WTC11 (cell line): Measurements from ENCODE around the gene CD84. TPM values are rescaled to one million over a fixed set of nuclear protein-coding genes. Genes with fewer than 3 reads are reported as not detected.

ENCODE experiments used
- ATAC-seq: fragments of 200-7000 bp; cut with Tn5 transposase; 2 replicates; pipeline ENCODE4 v1.10.0; 2021; ENCODE audit warnings: mild to moderate bottlenecking, moderate library complexity
- CTCF ChIA-PET: fragments of 300-600 bp; sonication (Branson Sonifier 250); formaldehyde crosslinking; loops from one replicate; lab custom pipeline; 2021; ENCODE audit warnings: antibody characterized with exemption; lab: Charles Lee
- POLR2A ChIA-PET: fragments of 350-600 bp; sonication (Branson Sonifier 250); formaldehyde crosslinking; loops from one replicate; lab custom pipeline; 2021; ENCODE audit warnings: antibody characterized with exemption; lab: Charles Lee
- DNase-seq: peaks from one replicate; pipeline ENCODE4 v3.0.0; 2021; ENCODE audit warnings: low spot score
- H3K27ac Mint-ChIP-seq: 2 replicates; pipeline ENCODE4 v1.8.0; 2021; ENCODE audit warnings: mixed read lengths
- H3K27me3 Mint-ChIP-seq: 2 replicates; pipeline ENCODE4 v1.8.0; 2021; ENCODE audit warnings: low read depth, mild to moderate bottlenecking, moderate library complexity, mixed read lengths
- H3K36me3 Mint-ChIP-seq: 2 replicates; pipeline ENCODE4 v1.8.0; 2021; ENCODE audit warnings: mixed read lengths
- H3K4me1 Mint-ChIP-seq: 2 replicates; pipeline ENCODE4 v1.8.0; 2022; ENCODE audit warnings: mixed read lengths
- H3K4me3 Mint-ChIP-seq: 2 replicates; pipeline ENCODE4 v1.8.0; 2021; ENCODE audit warnings: mild to moderate bottlenecking, moderate library complexity, mixed read lengths
- H3K9me3 Mint-ChIP-seq: 2 replicates; pipeline ENCODE4 v1.8.0; 2021; ENCODE audit warnings: mixed read lengths
- AFF4 ChIP-seq: sonication (generic); formaldehyde crosslinking; IDR thresholded peaks from 2 replicates; pipeline ENCODE4 v1.8.1; 2023; ENCODE audit warnings: mild to moderate bottlenecking, missing genetic modification reagents, borderline replicate concordance
- AR ChIP-seq: fragments of 250-450 bp; sonication (Bioruptor Pico); IDR thresholded peaks from 2 replicates; pipeline ENCODE4 v1.9.0; 2021; ENCODE audit warnings: mild to moderate bottlenecking
- ATF1 ChIP-seq: sonication (generic); formaldehyde crosslinking; IDR thresholded peaks from 2 replicates; pipeline ENCODE4 v1.8.1; 2023; ENCODE audit warnings: mild to moderate bottlenecking, moderate library complexity, missing genetic modification reagents
- CBFB ChIP-seq: sonication (generic); formaldehyde crosslinking; IDR thresholded peaks from 2 replicates; pipeline ENCODE4 v1.8.1; 2022; ENCODE audit warnings: mild to moderate bottlenecking, low read depth, missing genetic modification reagents
- E2F5 ChIP-seq: sonication (generic); formaldehyde crosslinking; IDR thresholded peaks from 2 replicates; pipeline ENCODE4 v1.8.1; 2022; ENCODE audit warnings: mild to moderate bottlenecking, moderate library complexity, missing genetic modification reagents
- ESRRA ChIP-seq: sonication (generic); formaldehyde crosslinking; IDR thresholded peaks from 2 replicates; pipeline ENCODE4 v1.8.1; 2022; ENCODE audit warnings: mild to moderate bottlenecking, missing genetic modification reagents, borderline replicate concordance
- ETV6 ChIP-seq: sonication (generic); formaldehyde crosslinking; IDR thresholded peaks from 2 replicates; pipeline ENCODE4 v1.8.1; 2022; ENCODE audit warnings: mild to moderate bottlenecking, missing genetic modification reagents
- NR2C2 ChIP-seq: sonication (generic); formaldehyde crosslinking; IDR thresholded peaks from 2 replicates; pipeline ENCODE4 v1.8.0; 2022; ENCODE audit warnings: mild to moderate bottlenecking, missing genetic modification reagents
- PREB ChIP-seq: sonication (generic); formaldehyde crosslinking; IDR thresholded peaks from 2 replicates; pipeline ENCODE4 v1.8.1; 2022; ENCODE audit warnings: mild to moderate bottlenecking, missing genetic modification reagents, moderate library complexity, borderline replicate concordance
- SMAD3 ChIP-seq: sonication (generic); formaldehyde crosslinking; IDR thresholded peaks from 2 replicates; pipeline ENCODE4 v1.8.0; 2022; ENCODE audit warnings: missing genetic modification reagents, mild to moderate bottlenecking, borderline replicate concordance
- SMAD4 ChIP-seq: sonication (generic); formaldehyde crosslinking; IDR thresholded peaks from 2 replicates; pipeline ENCODE4 v1.8.0; 2022; ENCODE audit warnings: mild to moderate bottlenecking, missing genetic modification reagents
- TEAD4 ChIP-seq: sonication (generic); formaldehyde crosslinking; IDR thresholded peaks from 2 replicates; pipeline ENCODE4 v1.8.0; 2022; ENCODE audit warnings: mild to moderate bottlenecking, missing genetic modification reagents
- ZNF219 ChIP-seq: sonication (generic); formaldehyde crosslinking; IDR thresholded peaks from 2 replicates; pipeline ENCODE4 v1.8.0; 2023; ENCODE audit warnings: missing genetic modification reagents, mild to moderate bottlenecking, borderline replicate concordance
- ZNF281 ChIP-seq: sonication (generic); formaldehyde crosslinking; IDR thresholded peaks from 2 replicates; pipeline ENCODE4 v1.8.0; 2023; ENCODE audit warnings: mild to moderate bottlenecking, missing genetic modification reagents
- ZSCAN18 ChIP-seq: fragments of 250-450 bp; sonication (Bioruptor Pico); IDR thresholded peaks from 2 replicates; pipeline ENCODE4 v2.1.2; 2022; ENCODE audit warnings: mild to moderate bottlenecking, moderate library complexity
- total RNA-seq: library from RNA; stranded (reverse); gene quantifications from 3 replicates; pipeline ENCODE4 v1.2.3, GENCODE V29; 2021

Gene CD84
- total RNA-seq, 1 experiment from 2014 or later: 0.17 TPM

GRCh38 chr1:160567858-160568682 is 11.2 kb downstream of the CD84 start:
- no peak overlapping the region for H3K27ac Mint-ChIP-seq
- H3K27me3 Mint-ChIP-seq: no peaks in the 10 kb centered on the region; the same call in 1 of the 2 replicates
- peaks cover 4% of the 10 kb centered on the region for H3K9me3 Mint-ChIP-seq
- ChIA-PET CTCF (no interaction called here), POLR2A (no interaction called here)
- H3K4me1 Mint-ChIP-seq: no peaks in the 10 kb centered on the region
- ATAC-seq (no peak), DNase-seq (no peak)
- peaks cover 3% of the 10 kb centered on the region for H3K36me3 Mint-ChIP-seq
- no peak overlapping the region for H3K4me3 Mint-ChIP-seq
- TF ChIP-seq ZSCAN18 (CRISPR knock-in tag) (no peak), SMAD4 (CRISPR knock-in tag) (no peak), SMAD3 (no peak), NR2C2 (CRISPR knock-in tag) (no peak), CBFB (no peak), ATF1 (CRISPR knock-in tag) (no peak), ZNF219 (CRISPR knock-in tag) (no peak), ZNF281 (CRISPR knock-in tag) (no peak), PREB (CRISPR knock-in tag) (no peak), ESRRA (CRISPR knock-in tag) (no peak), E2F5 (CRISPR knock-in tag) (no peak), ETV6 (CRISPR knock-in tag) (no peak), AR (no peak), AFF4 (CRISPR knock-in tag) (no peak), TEAD4 (CRISPR knock-in tag) (no peak)
